Osteocyte (in vitro differentiated cells): ENCODE data around the gene BAIAP2. TPM values are rescaled to one million over a fixed set of nuclear protein-coding genes. Genes with fewer than 3 reads are reported as not detected.

ENCODE experiments used
- DNase-seq: peaks from one replicate; pipeline ENCODE4 v3.0.0; 2021; ENCODE audit warnings: mixed read lengths; ENCODE audit not compliant: unreplicated experiment; ENCODE audit errors: extremely low spot score
- H3K27ac Mint-ChIP-seq: one replicate; pipeline ENCODE4 v1.8.0; 2021; ENCODE audit warnings: mild to moderate bottlenecking, mixed read lengths; ENCODE audit not compliant: unreplicated experiment
- H3K27me3 Mint-ChIP-seq: one replicate; pipeline ENCODE4 v1.8.0; 2021; ENCODE audit warnings: mixed read lengths; ENCODE audit not compliant: unreplicated experiment
- H3K36me3 Mint-ChIP-seq: one replicate; pipeline ENCODE4 v1.8.0; 2021; ENCODE audit warnings: mixed read lengths; ENCODE audit not compliant: unreplicated experiment
- H3K4me1 Mint-ChIP-seq: one replicate; pipeline ENCODE4 v1.8.0; 2021; ENCODE audit warnings: mixed read lengths; ENCODE audit not compliant: unreplicated experiment
- H3K4me3 Mint-ChIP-seq: one replicate; pipeline ENCODE4 v1.8.0; 2021; ENCODE audit warnings: mild to moderate bottlenecking, moderate library complexity, mixed read lengths; ENCODE audit not compliant: unreplicated experiment
- H3K9me3 Mint-ChIP-seq: one replicate; pipeline ENCODE4 v1.8.0; 2021; ENCODE audit warnings: mixed read lengths; ENCODE audit not compliant: unreplicated experiment
- total RNA-seq: library from RNA; stranded (reverse); gene quantifications from 2 replicates; pipeline ENCODE4 v1.2.1, GENCODE V29; 2021
- TF ChIP-seq, protein P1 (sequence below): fragments of 200-600 bp; sonication (generic); IDR thresholded peaks from 2 replicates; pipeline ENCODE4 v1.5.0; 2021; ENCODE audit warnings: antibody characterized with exemption, mild to moderate bottlenecking, moderate library complexity

The BAIAP2 gene
- total RNA-seq, 1 donor from 2014 or later: 29.0 TPM

- H3K4me3 Mint-ChIP-seq: no peak overlapping the region
Measured at GRCh38 chr17:81102352-81102751, 67.4 kb downstream of the BAIAP2 start.

DNA sequence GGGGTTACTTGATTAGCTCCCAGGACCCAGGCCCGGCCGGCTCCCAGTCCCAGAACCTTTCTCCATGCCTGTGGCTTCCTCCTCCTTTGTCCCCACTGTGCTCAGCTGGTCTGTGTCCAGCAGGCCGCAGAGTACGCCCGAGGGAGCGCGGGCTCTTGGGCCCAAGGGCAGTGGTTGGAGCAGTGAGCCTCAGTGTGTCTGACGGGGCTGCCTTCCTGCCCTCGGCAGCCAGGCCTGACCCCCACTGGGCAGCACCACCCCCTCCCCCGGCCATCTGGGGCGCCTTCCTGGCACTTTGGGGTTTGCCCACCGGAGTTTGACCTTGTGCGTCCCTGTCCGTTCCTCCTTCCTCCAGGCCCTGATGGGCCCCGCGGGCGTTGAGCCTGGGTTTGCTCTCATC lies 67.9 kb downstream of the BAIAP2 start:
- TF ChIP-seq, protein P1, sequence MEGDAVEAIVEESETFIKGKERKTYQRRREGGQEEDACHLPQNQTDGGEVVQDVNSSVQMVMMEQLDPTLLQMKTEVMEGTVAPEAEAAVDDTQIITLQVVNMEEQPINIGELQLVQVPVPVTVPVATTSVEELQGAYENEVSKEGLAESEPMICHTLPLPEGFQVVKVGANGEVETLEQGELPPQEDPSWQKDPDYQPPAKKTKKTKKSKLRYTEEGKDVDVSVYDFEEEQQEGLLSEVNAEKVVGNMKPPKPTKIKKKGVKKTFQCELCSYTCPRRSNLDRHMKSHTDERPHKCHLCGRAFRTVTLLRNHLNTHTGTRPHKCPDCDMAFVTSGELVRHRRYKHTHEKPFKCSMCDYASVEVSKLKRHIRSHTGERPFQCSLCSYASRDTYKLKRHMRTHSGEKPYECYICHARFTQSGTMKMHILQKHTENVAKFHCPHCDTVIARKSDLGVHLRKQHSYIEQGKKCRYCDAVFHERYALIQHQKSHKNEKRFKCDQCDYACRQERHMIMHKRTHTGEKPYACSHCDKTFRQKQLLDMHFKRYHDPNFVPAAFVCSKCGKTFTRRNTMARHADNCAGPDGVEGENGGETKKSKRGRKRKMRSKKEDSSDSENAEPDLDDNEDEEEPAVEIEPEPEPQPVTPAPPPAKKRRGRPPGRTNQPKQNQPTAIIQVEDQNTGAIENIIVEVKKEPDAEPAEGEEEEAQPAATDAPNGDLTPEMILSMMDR: no peak
- H3K4me3 Mint-ChIP-seq: no peak overlapping the region
- H3K36me3 Mint-ChIP-seq: no peaks in the 10 kb centered on the region
- H3K27me3 Mint-ChIP-seq: no peaks in the 10 kb centered on the region
- no peak overlapping the region for H3K27ac Mint-ChIP-seq
- no peaks in the 10 kb centered on the region for H3K9me3 Mint-ChIP-seq
- DNase-seq: no peak
- H3K4me1 Mint-ChIP-seq: peaks cover 4% of the 10 kb centered on the region

More at GRCh38 chr17:81102352-81102751, 67.4 kb downstream of the BAIAP2 start:
- Mint-ChIP-seq H3K36me3 (no peaks in the 10 kb centered on the region), H3K27me3 (no peaks in the 10 kb centered on the region), H3K4me1 (peaks cover 7% of the 10 kb centered on the region), H3K27ac (no peak overlapping the region), H3K9me3 (no peaks in the 10 kb centered on the region)
- TF ChIP-seq, protein P1: no peak
- DNase-seq: no peak

GRCh38 chr17:81103379-81103778 lies 68.4 kb downstream of the BAIAP2 start:
- no peak overlapping the region for H3K4me3 Mint-ChIP-seq
- DNase-seq: no peak
- TF ChIP-seq, protein P1: no peak
- H3K9me3 Mint-ChIP-seq: no peaks in the 10 kb centered on the region
- H3K27ac Mint-ChIP-seq: no peak overlapping the region
- H3K36me3 Mint-ChIP-seq: no peaks in the 10 kb centered on the region
- peaks cover under 1% of the 10 kb centered on the region for H3K4me1 Mint-ChIP-seq
- no peaks in the 10 kb centered on the region for H3K27me3 Mint-ChIP-seq

GRCh38 chr17:81106716-81107115 lies 71.8 kb downstream of the BAIAP2 start:
- no peak for DNase-seq
- Mint-ChIP-seq H3K4me3 (no peak overlapping the region), H3K4me1 (no peaks in the 10 kb centered on the region), H3K27ac (no peak overlapping the region), H3K36me3 (no peaks in the 10 kb centered on the region), H3K9me3 (no peaks in the 10 kb centered on the region), H3K27me3 (no peaks in the 10 kb centered on the region)
- TF ChIP-seq, protein P1: no peak

- Mint-ChIP-seq H3K4me1 (no peaks in the 10 kb centered on the region), H3K27ac (no peak overlapping the region), H3K4me3 (no peak overlapping the region), H3K27me3 (no peaks in the 10 kb centered on the region), H3K36me3 (no peaks in the 10 kb centered on the region), H3K9me3 (no peaks in the 10 kb centered on the region)
- no peak for DNase-seq
- TF ChIP-seq, protein P1: no peak
Measured at GRCh38 chr17:81108220-81108619, 73.3 kb downstream of the BAIAP2 start.
